ENCODE results near the gene ICAM1. TPM values are rescaled to one million over a fixed set of nuclear protein-coding genes. Genes with fewer than 3 reads are reported as not detected.

Gene ICAM1
- total RNA-seq (2014; rRNA removed; shearing (Covaris generic)), result 11.9 and 17.2 TPM in 2 replicates

GRCh38 chr19:10270616-10271394 is at the start of gene ICAM1:
ICAM1 (plus strand) TSS chr19:10271120; CDS start chr19:10271160, 40 bp downstream.
- peak within 1 kb of the TSS; percentile 0; the same call in 1 of the 2 replicates for H3K27ac ChIP-seq
- peaks cover 25% of the 10 kb centered on the region for H3K4me1 ChIP-seq (replicated peaks)
- 0 out of 2 replicates have a peak, but pooled peaks cover 2% of the 10 kb centered on the region for H3K36me3 ChIP-seq
- H3K4me3 ChIP-seq, result peak within 1 kb of the TSS; percentile 37
- no peaks in the 10 kb centered on the region for H3K27me3 ChIP-seq (replicated peaks)
- peak; percentile 52 to 71 for DNase-seq (ENCODE audit: low read depth in 1 of 2, low spot score in 2 of 2)
- no peaks in the 10 kb centered on the region for H3K9me3 ChIP-seq (replicated peaks)

- no peak overlapping the region for H3K4me3 ChIP-seq
- no peak overlapping the region for H3K27ac ChIP-seq
- H3K27me3 ChIP-seq (replicated peaks), result no peaks in the 10 kb centered on the region
- peaks cover 2% of the 10 kb centered on the region; the same call in 1 of the 2 replicates for H3K36me3 ChIP-seq
- DNase-seq (ENCODE audit: low read depth in 1 of 2, low spot score in 2 of 2), result no peak
- no peaks in the 10 kb centered on the region for H3K9me3 ChIP-seq (replicated peaks)
- H3K4me1 ChIP-seq (replicated peaks), result peaks cover 21% of the 10 kb centered on the region
Observed at GRCh38 chr19:10222201-10222890, 48.6 kb upstream of the ICAM1 start.

GRCh38 chr19:10223488-10224213 is 47.3 kb upstream of the ICAM1 start:
- Histone ChIP-seq H3K27me3 (replicated peaks) (no peaks in the 10 kb centered on the region), H3K27ac (no peak overlapping the region), H3K36me3 (peaks cover 2% of the 10 kb centered on the region; the same call in 1 of the 2 replicates), H3K4me3 (no peak overlapping the region), H3K4me1 (replicated peaks) (peaks cover 22% of the 10 kb centered on the region), H3K9me3 (replicated peaks) (no peaks in the 10 kb centered on the region)
- no peak for DNase-seq (ENCODE audit: low read depth in 1 of 2, low spot score in 2 of 2)

- Histone ChIP-seq H3K9me3 (replicated peaks) (no peaks in the 10 kb centered on the region), H3K4me1 (replicated peaks) (peaks cover 22% of the 10 kb centered on the region), H3K27ac (no peak overlapping the region), H3K4me3 (no peak overlapping the region), H3K27me3 (replicated peaks) (no peaks in the 10 kb centered on the region), H3K36me3 (peaks cover 2% of the 10 kb centered on the region; the same call in 1 of the 2 replicates)
- no peak for DNase-seq (ENCODE audit: low read depth in 1 of 2, low spot score in 2 of 2)
Observed at GRCh38 chr19:10224337-10224736, 46.6 kb upstream of the ICAM1 start.

- H3K27me3 ChIP-seq (replicated peaks), result no peaks in the 10 kb centered on the region
- DNase-seq (ENCODE audit: low read depth in 1 of 2, low spot score in 2 of 2), result no peak
- peaks cover 2% of the 10 kb centered on the region; the same call in 1 of the 2 replicates for H3K36me3 ChIP-seq
- no peak overlapping the region for H3K4me3 ChIP-seq
- no peak overlapping the region for H3K27ac ChIP-seq
- no peaks in the 10 kb centered on the region for H3K9me3 ChIP-seq (replicated peaks)
- peaks cover 19% of the 10 kb centered on the region for H3K4me1 ChIP-seq (replicated peaks)
Observed at GRCh38 chr19:10226021-10226375, 44.9 kb upstream of the ICAM1 start.

- Histone ChIP-seq H3K4me3 (no peak overlapping the region), H3K27ac (no peak overlapping the region), H3K27me3 (replicated peaks) (no peaks in the 10 kb centered on the region), H3K9me3 (replicated peaks) (no peaks in the 10 kb centered on the region), H3K4me1 (replicated peaks) (peaks cover 21% of the 10 kb centered on the region), H3K36me3 (peaks cover 2% of the 10 kb centered on the region; the same call in 1 of the 2 replicates)
- DNase-seq (ENCODE audit: low read depth in 1 of 2, low spot score in 2 of 2), result peak in 1 of 2 experiments; percentile 47
Observed at GRCh38 chr19:10226376-10227025, 44.4 kb upstream of the ICAM1 start.

- Histone ChIP-seq H3K27me3 (replicated peaks) (no peaks in the 10 kb centered on the region), H3K4me1 (replicated peaks) (peaks cover 22% of the 10 kb centered on the region), H3K36me3 (peaks cover 2% of the 10 kb centered on the region; the same call in 1 of the 2 replicates), H3K9me3 (replicated peaks) (no peaks in the 10 kb centered on the region), H3K4me3 (no peak overlapping the region), H3K27ac (no peak overlapping the region)
- no peak for DNase-seq (ENCODE audit: low read depth in 1 of 2, low spot score in 2 of 2)
Observed at GRCh38 chr19:10227026-10227971, 43.6 kb upstream of the ICAM1 start.

GRCh38 chr19:10228393-10228792 is 42.5 kb upstream of the ICAM1 start:
- Histone ChIP-seq H3K27ac (no peak overlapping the region), H3K36me3 (peaks cover 2% of the 10 kb centered on the region; the same call in 1 of the 2 replicates), H3K9me3 (replicated peaks) (no peaks in the 10 kb centered on the region), H3K4me1 (replicated peaks) (peaks cover 22% of the 10 kb centered on the region), H3K27me3 (replicated peaks) (no peaks in the 10 kb centered on the region), H3K4me3 (no peak overlapping the region)
- DNase-seq (ENCODE audit: low read depth in 1 of 2, low spot score in 2 of 2), result no peak

- no peaks in the 10 kb centered on the region for H3K27me3 ChIP-seq (replicated peaks)
- H3K4me1 ChIP-seq (replicated peaks), result peaks cover 22% of the 10 kb centered on the region
- no peak overlapping the region for H3K4me3 ChIP-seq
- H3K9me3 ChIP-seq (replicated peaks), result no peaks in the 10 kb centered on the region
- H3K27ac ChIP-seq, result no peak overlapping the region
- H3K36me3 ChIP-seq, result peaks cover 2% of the 10 kb centered on the region; the same call in 1 of the 2 replicates
- DNase-seq (ENCODE audit: low read depth in 1 of 2, low spot score in 2 of 2), result no peak
Observed at GRCh38 chr19:10228920-10229319, 42.0 kb upstream of the ICAM1 start.

- H3K27ac ChIP-seq, result peak overlapping the region; percentile 28
- H3K36me3 ChIP-seq, result no peaks in the 10 kb centered on the region
- peak overlapping the region; percentile 72 for H3K4me3 ChIP-seq
- no peaks in the 10 kb centered on the region for H3K27me3 ChIP-seq (replicated peaks)
- H3K4me1 ChIP-seq (replicated peaks), result peaks cover 22% of the 10 kb centered on the region
- DNase-seq (ENCODE audit: low read depth in 1 of 2, low spot score in 2 of 2), result peak in 1 of 2 experiments; percentile 60
- no peaks in the 10 kb centered on the region for H3K9me3 ChIP-seq (replicated peaks)
Observed at GRCh38 chr19:10230173-10230860, 40.6 kb upstream of the ICAM1 start.

GRCh38 chr19:10230861-10231611 is 39.9 kb upstream of the ICAM1 start, which contains the start of gene S1PR2:
S1PR2 (minus strand) TSS chr19:10231331; CDS start chr19:10224905, 6,426 bp downstream.
- H3K4me1 ChIP-seq (replicated peaks), result peaks cover 22% of the 10 kb centered on the region
- no peaks in the 10 kb centered on the region for H3K36me3 ChIP-seq
- no peaks in the 10 kb centered on the region for H3K9me3 ChIP-seq (replicated peaks)
- H3K4me3 ChIP-seq, result peak within 1 kb of the TSS; percentile 72
- peak; percentile 80 to 85 for DNase-seq (ENCODE audit: low read depth in 1 of 2, low spot score in 2 of 2)
- H3K27ac ChIP-seq, result peak within 1 kb of the TSS; percentile 28
- no peaks in the 10 kb centered on the region for H3K27me3 ChIP-seq (replicated peaks)

All from SJSA1 (cell line).